DMS53 treated with DMSO at 0.1 percent for 48 hours (cell line): ENCODE measurements around the gene ESR1.

Experiments
- DNase-seq: peaks from one replicate; lab custom pipeline; 2025; ENCODE audit not compliant: unreplicated experiment; lab: John Stamatoyannopoulos, UW

Gene ESR1

GRCh38 chr6:152091201-152091600, 283.7 kb downstream of the ESR1 start:
- DNase-seq = peak; percentile 9

- DNase-seq = no peak
Observed at GRCh38 chr6:152091851-152092341, 284.4 kb downstream of the ESR1 start.

- DNase-seq = no peak
Observed at GRCh38 chr6:152093711-152094110, 286.2 kb downstream of the ESR1 start.

GRCh38 chr6:152094276-152094675, 286.8 kb downstream of the ESR1 start:
- no peak for DNase-seq

GRCh38 chr6:152094992-152095592, 287.6 kb downstream of the ESR1 start:
- peak; percentile 63 for DNase-seq

GRCh38 chr6:152096863-152097496, 289.5 kb downstream of the ESR1 start:
- DNase-seq = no peak

GRCh38 chr6:152098683-152099082, 291.2 kb downstream of the ESR1 start:
- DNase-seq = no peak

- DNase-seq = no peak
Observed at GRCh38 chr6:152099446-152100182, 292.1 kb downstream of the ESR1 start.

GRCh38 chr6:152100183-152100618, 292.7 kb downstream of the ESR1 start:
- no peak for DNase-seq

GRCh38 chr6:152107973-152108372, 300.5 kb downstream of the ESR1 start:
- DNase-seq = no peak

GRCh38 chr6:152110886-152111820, 303.7 kb downstream of the ESR1 start:
- no peak for DNase-seq

GRCh38 chr6:152112491-152113261, 305.2 kb downstream of the ESR1 start:
- peak; percentile 63 for DNase-seq

GRCh38 chr6:152117156-152118133, 310.0 kb downstream of the ESR1 start:
- DNase-seq = no peak

- DNase-seq = no peak
Observed at GRCh38 chr6:152118224-152118623, 310.7 kb downstream of the ESR1 start.

GRCh38 chr6:152118678-152119077, 311.2 kb downstream of the ESR1 start:
- no peak for DNase-seq

- DNase-seq = no peak
Observed at GRCh38 chr6:152119831-152120230, 312.3 kb downstream of the ESR1 start.

- DNase-seq = no peak
Observed at GRCh38 chr6:152121910-152122309, 314.4 kb downstream of the ESR1 start.

- no peak for DNase-seq
Observed at GRCh38 chr6:152122434-152122833, 315.0 kb downstream of the ESR1 start.

GRCh38 chr6:152123076-152123475, 315.6 kb downstream of the ESR1 start:
- no peak for DNase-seq
